ENCODE results near the gene CFAP46. TPM values are rescaled to one million over a fixed set of nuclear protein-coding genes. Genes with fewer than 3 reads are reported as not detected.

The CFAP46 gene
- polyA plus RNA-seq, 3 donors = 0.07 TPM; not detected in 2

- H4K20me1 ChIP-seq (ENCODE audit: insufficient read depth, low read length) = no peaks in the 10 kb centered on the region
- intact Hi-C loops (cut with micrococcal nuclease) = no loop called here
- H3K79me2 ChIP-seq (ENCODE audit: insufficient read depth, low read length) = no peaks in the 10 kb centered on the region
- peaks cover 10 to 21% (median 19%) of the 10 kb centered on the region in 3 donors for H3K27me3 Mint-ChIP-seq (ENCODE audit: low read depth in 3 of 3)
- no peak overlapping the region for H3K4me3 Mint-ChIP-seq
- peaks cover 9 to 21% (median 14%) of the 10 kb centered on the region in 7 donors for H3K9me3 Mint-ChIP-seq
- H3K36me3 ChIP-seq (replicated peaks in 1 of 2; ENCODE audit: control insufficient read depth in 1 of 2, insufficient read depth in 2 of 2, low read length in 2 of 2) = no peaks in the 10 kb centered on the region
- H3K27ac Mint-ChIP-seq = no peak overlapping the region
- H3K4me3 ChIP-seq (replicated peaks in 1 of 3; ENCODE audit: low read depth in 2 of 3, low read length in 3 of 3) = no peak overlapping the region
- H3K4me1 ChIP-seq (ENCODE audit: control insufficient read depth in 1 of 2, insufficient read depth in 2 of 2, low read length in 2 of 2) = no peaks in the 10 kb centered on the region
- H3K4me2 ChIP-seq (replicated peaks; ENCODE audit: extremely low read depth, low read length, poor library complexity, severe bottlenecking) = no peak overlapping the region
- no peak overlapping the region for H3K9ac ChIP-seq (ENCODE audit: insufficient read depth, low read length, poor library complexity, severe bottlenecking)
- TF ChIP-seq CTCF (IDR thresholded peaks at IDR 0.05) = no peak
- H3K27ac ChIP-seq (ENCODE audit: low read depth in 1 of 2, low read length in 2 of 2) = no peak overlapping the region
- peaks cover 14 to 17% of the 10 kb centered on the region in 2 donors for H3K9me3 ChIP-seq (replicated peaks in 1 of 2; ENCODE audit: control insufficient read depth in 1 of 2, insufficient read depth in 1 of 2, low read length in 2 of 2)
- no peaks in the 10 kb centered on the region for H3K27me3 ChIP-seq (ENCODE audit: control insufficient read depth in 2 of 2, insufficient read depth in 2 of 2, low read length in 2 of 2)
- no peak for DNase-seq
- H2AFZ ChIP-seq (ENCODE audit: insufficient read depth, low read depth, low read length, poor library complexity, severe bottlenecking) = no peak overlapping the region
- H3K4me1 Mint-ChIP-seq = peaks cover 4% of the 10 kb centered on the region
- H3K36me3 Mint-ChIP-seq = no peaks in the 10 kb centered on the region
- 94% methylated on average over 26 of the region's 27 CpGs for WGBS (ENCODE audit: insufficient coverage)
Observed at GRCh38 chr10:132846631-132847415, 95.5 kb downstream of the CFAP46 start.

- H3K79me2 ChIP-seq (ENCODE audit: insufficient read depth, low read length) = no peaks in the 10 kb centered on the region
- no peak for DNase-seq
- TF ChIP-seq CTCF (IDR thresholded peaks at IDR 0.05) = no peak
- peaks cover 14 to 23% of the 10 kb centered on the region in 2 donors for H3K9me3 ChIP-seq (replicated peaks in 1 of 2; ENCODE audit: control insufficient read depth in 1 of 2, insufficient read depth in 1 of 2, low read length in 2 of 2)
- peak overlapping the region in 1 of 7 donors; percentile 31 for H3K27ac Mint-ChIP-seq
- H3K27me3 ChIP-seq (ENCODE audit: control insufficient read depth in 2 of 2, insufficient read depth in 2 of 2, low read length in 2 of 2) = no peaks in the 10 kb centered on the region
- 96% methylated on average over 33 of the region's 33 CpGs for WGBS (ENCODE audit: insufficient coverage)
- H3K36me3 Mint-ChIP-seq = no peaks in the 10 kb centered on the region
- peaks cover 10 to 19% (median 17%) of the 10 kb centered on the region in 3 donors for H3K27me3 Mint-ChIP-seq (ENCODE audit: low read depth in 3 of 3)
- intact Hi-C loops (cut with micrococcal nuclease) = no loop called here
- H3K9ac ChIP-seq (ENCODE audit: insufficient read depth, low read length, poor library complexity, severe bottlenecking) = no peak overlapping the region
- peaks cover 14 to 22% (median 19%) of the 10 kb centered on the region in 7 donors for H3K9me3 Mint-ChIP-seq
- no peaks in the 10 kb centered on the region for H3K36me3 ChIP-seq (replicated peaks in 1 of 2; ENCODE audit: control insufficient read depth in 1 of 2, insufficient read depth in 2 of 2, low read length in 2 of 2)
- no peaks in the 10 kb centered on the region for H3K4me1 ChIP-seq (ENCODE audit: control insufficient read depth in 1 of 2, insufficient read depth in 2 of 2, low read length in 2 of 2)
- H3K4me3 ChIP-seq (replicated peaks in 1 of 3; ENCODE audit: low read depth in 2 of 3, low read length in 3 of 3) = no peak overlapping the region
- H3K4me1 Mint-ChIP-seq = peaks cover 4% of the 10 kb centered on the region
- H3K27ac ChIP-seq (ENCODE audit: low read depth in 1 of 2, low read length in 2 of 2) = no peak overlapping the region
- no peak overlapping the region for H3K4me2 ChIP-seq (replicated peaks; ENCODE audit: extremely low read depth, low read length, poor library complexity, severe bottlenecking)
- H4K20me1 ChIP-seq (ENCODE audit: insufficient read depth, low read length) = no peaks in the 10 kb centered on the region
- no peak overlapping the region for H3K4me3 Mint-ChIP-seq
- no peak overlapping the region for H2AFZ ChIP-seq (ENCODE audit: insufficient read depth, low read depth, low read length, poor library complexity, severe bottlenecking)
Observed at GRCh38 chr10:132845780-132846595, 96.4 kb downstream of the CFAP46 start.

All from CD14-positive monocyte (primary cell).